CD14-positive monocyte (primary cell): Measurements from ENCODE around the gene SCML1. TPM values are rescaled to one million over a fixed set of nuclear protein-coding genes. Genes with fewer than 3 reads are reported as not detected.

ENCODE experiments used
- DNase-seq, 3 donors: peaks; one replicate each; pipeline ENCODE4 v3.0.0-alpha.2; 2011 to 2022
- H2AFZ ChIP-seq: 2 replicates; pipeline ENCODE4 v1.6.0; 2012; ENCODE audit warnings: mild to moderate bottlenecking, low read depth, low read length, inconsistent platforms; ENCODE audit not compliant: insufficient read depth, poor library complexity, severe bottlenecking
- H3K27ac ChIP-seq, 2 donors: 1 replicate in 1 of 2; 2 replicates in 1 of 2; pipeline ENCODE4 v1.5.1; 2012 to 2013; ENCODE audit warnings: low read length in 2 of 2, control low read depth in 1 of 2, inconsistent platforms in 1 of 2, low read depth in 1 of 2, mild to moderate bottlenecking in 1 of 2
- H3K27me3 ChIP-seq, 2 donors: one replicate each; pipeline versions ENCODE4 v1.6.0 to v1.6.1; 2011 to 2013; ENCODE audit warnings: low read length in 2 of 2; ENCODE audit not compliant: control insufficient read depth in 2 of 2, insufficient read depth in 2 of 2
- H3K36me3 ChIP-seq, 2 donors: replicated peaks in 1 of 2; 1 replicate in 1 of 2; 2 replicates in 1 of 2; pipeline versions ENCODE4 v1.5.1 to v1.6.1; 2012 to 2013; ENCODE audit warnings: low read length in 2 of 2, control low read depth in 1 of 2, inconsistent platforms in 1 of 2, mild to moderate bottlenecking in 1 of 2; ENCODE audit not compliant: insufficient read depth in 2 of 2, control insufficient read depth in 1 of 2
- H3K4me1 ChIP-seq, 2 donors: 1 replicate in 1 of 2; 2 replicates in 1 of 2; pipeline versions ENCODE4 v1.5.1 to v1.6.1; 2012 to 2013; ENCODE audit warnings: low read length in 2 of 2, control low read depth in 1 of 2, inconsistent platforms in 1 of 2, mild to moderate bottlenecking in 1 of 2, moderate library complexity in 1 of 2; ENCODE audit not compliant: insufficient read depth in 2 of 2, control insufficient read depth in 1 of 2
- H3K4me2 ChIP-seq: replicated peaks from 2 replicates; pipeline ENCODE3; 2012; ENCODE audit warnings: low read length, moderate library complexity, mild to moderate bottlenecking; ENCODE audit not compliant: poor library complexity, severe bottlenecking; ENCODE audit errors: extremely low read depth
- H3K4me3 ChIP-seq, 3 experiments: fragments of 200-600 bp in 1 of 3; sonication (generic) in 1 of 3; replicated peaks in 1 of 3; 1 replicate in 2 of 3; 2 replicates in 1 of 3; pipeline ENCODE4 v1.5.1; 2011 to 2013; ENCODE audit warnings: low read length in 3 of 3, mild to moderate bottlenecking in 3 of 3, control low read depth in 2 of 3, low read depth in 2 of 3, inconsistent platforms in 1 of 3, moderate library complexity in 1 of 3
- H3K79me2 ChIP-seq: 2 replicates; pipeline ENCODE4 v1.6.0; 2012; ENCODE audit warnings: mild to moderate bottlenecking, control low read depth, inconsistent platforms, low read length, moderate library complexity; ENCODE audit not compliant: insufficient read depth
- H3K9ac ChIP-seq: 2 replicates; pipeline ENCODE4 v1.6.0; 2017; ENCODE audit warnings: low read length, mild to moderate bottlenecking; ENCODE audit not compliant: insufficient read depth, poor library complexity, severe bottlenecking
- H3K9me3 ChIP-seq, 2 donors: replicated peaks in 1 of 2; 1 replicate in 1 of 2; 2 replicates in 1 of 2; pipeline versions ENCODE4 v1.5.1 to v1.6.1; 2012 to 2013; ENCODE audit warnings: low read length in 2 of 2, control low read depth in 1 of 2; ENCODE audit not compliant: control insufficient read depth in 1 of 2, insufficient read depth in 1 of 2
- H4K20me1 ChIP-seq: 2 replicates; pipeline ENCODE4 v1.6.0; 2012; ENCODE audit warnings: mild to moderate bottlenecking, low read length, control low read depth, moderate library complexity; ENCODE audit not compliant: insufficient read depth
- H3K27ac Mint-ChIP-seq, 7 donors: one replicate each; pipeline ENCODE4 v1.8.0; 2020; ENCODE audit warnings: mild to moderate bottlenecking in 7 of 7, mixed read lengths in 7 of 7, moderate library complexity in 6 of 7, inconsistent platforms in 2 of 7
- H3K27me3 Mint-ChIP-seq, 3 donors: one replicate each; pipeline ENCODE4 v1.8.0; 2021 to 2022; ENCODE audit warnings: low read depth in 3 of 3, mild to moderate bottlenecking in 3 of 3, mixed read lengths in 3 of 3, moderate library complexity in 3 of 3, inconsistent platforms in 1 of 3
- H3K36me3 Mint-ChIP-seq, 2 donors: one replicate each; pipeline ENCODE4 v1.8.0; 2020; ENCODE audit warnings: mixed read lengths in 2 of 2, inconsistent platforms in 1 of 2, mild to moderate bottlenecking in 1 of 2
- H3K4me1 Mint-ChIP-seq: one replicate; pipeline ENCODE4 v1.8.0; 2020; ENCODE audit warnings: mild to moderate bottlenecking, mixed read lengths
- H3K4me3 Mint-ChIP-seq, 2 donors: one replicate each; pipeline ENCODE4 v1.8.0; 2020; ENCODE audit warnings: mild to moderate bottlenecking in 2 of 2, mixed read lengths in 2 of 2, moderate library complexity in 1 of 2
- H3K9me3 Mint-ChIP-seq, 7 donors: one replicate each; pipeline ENCODE4 v1.8.0; 2020 to 2022; ENCODE audit warnings: mixed read lengths in 7 of 7, mild to moderate bottlenecking in 6 of 7, moderate library complexity in 6 of 7, inconsistent platforms in 2 of 7
- CTCF ChIP-seq: fragments of 200-600 bp; IDR thresholded peaks from one replicate; pipeline ENCODE4 v1.8.0; 2022; ENCODE audit warnings: antibody characterized with exemption, mild to moderate bottlenecking
- WGBS: methylation state at CpG from one replicate; pipeline ENCODE4 v1.1.5; 2013; ENCODE audit warnings: missing lambda C conversion rate; ENCODE audit not compliant: insufficient coverage; 5-methylcytosine and 5-hydroxymethylcytosine counted together
- intact Hi-C, 2 donors: fragments of 100-400 bp; cut with micrococcal nuclease; formaldehyde crosslinking; loops; one replicate each; pipeline versions ENCODE4 v1.15.0 to v1.15.1; 2023
- polyA plus RNA-seq, 3 donors: library from polyadenylated mRNA; depleted of rRNA in 1 of 3; unstranded in 2 of 3; stranded (reverse) in 1 of 3; fragments of 300-500 nt in 2 of 3; fragments of >200 nt in 1 of 3; fragmentation: Illumina TruSeq in 2 of 3; gene quantifications; 1 replicate in 2 of 3; 2 replicates in 1 of 3; pipeline ENCODE4 v1.2.3, GENCODE V29; 2012 to 2021

SCML1 gene
- polyA plus RNA-seq, 3 donors = 0.56 to 8.5 (median 1.4) TPM

DNA sequence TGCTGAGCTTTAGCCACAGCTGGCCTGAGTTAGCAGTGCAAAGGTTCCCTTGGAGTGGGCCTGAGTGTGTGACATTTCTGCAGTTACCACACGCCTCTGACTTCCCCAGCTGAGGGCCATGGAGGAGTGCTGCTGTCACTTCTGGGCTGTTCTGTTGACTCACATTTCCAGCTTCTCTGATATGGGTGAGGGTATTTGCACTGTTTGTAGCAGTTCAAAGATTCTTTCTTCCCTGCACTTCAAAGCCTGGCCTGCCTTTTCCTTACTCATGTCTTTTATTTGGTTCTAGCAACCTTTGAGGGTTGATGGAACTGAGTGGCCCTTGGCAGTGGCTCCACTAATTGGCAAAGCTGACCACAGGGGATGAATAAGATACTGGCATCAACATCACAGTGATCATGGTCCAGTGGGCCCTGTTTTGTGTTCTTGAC lies 26.4 kb upstream of the SCML1 start:
- Mint-ChIP-seq H3K27me3 (peaks cover 5 to 9% (median 5%) of the 10 kb centered on the region in 3 donors), H3K4me1 (peaks cover 2% of the 10 kb centered on the region), H3K27ac (no peak overlapping the region), H3K36me3 (no peaks in the 10 kb centered on the region), H3K4me3 (no peak overlapping the region), H3K9me3 (no peaks in the 10 kb centered on the region)
- Histone ChIP-seq H3K79me2 (no peaks in the 10 kb centered on the region), H3K4me3 (no peak overlapping the region), H3K4me1 (no peaks in the 10 kb centered on the region), H3K27me3 (peaks cover 0 to 2% of the 10 kb centered on the region in 2 donors), H2AFZ (no peak overlapping the region), H3K27ac (no peak overlapping the region), H3K36me3 (no peaks in the 10 kb centered on the region), H3K9me3 (no peaks in the 10 kb centered on the region), H3K9ac (no peak overlapping the region), H3K4me2 (no peak overlapping the region), H4K20me1 (no peaks in the 10 kb centered on the region)
- 60% methylated on average over 1 of the region's 1 CpG for WGBS
- DNase-seq = no peak
- intact Hi-C loops = no loop called here
- TF ChIP-seq CTCF = no peak

GRCh38 chrX:17713288-17713687 lies 24.0 kb upstream of the SCML1 start:
- no peaks in the 10 kb centered on the region for H3K4me1 Mint-ChIP-seq
- no peaks in the 10 kb centered on the region for H3K36me3 Mint-ChIP-seq
- no peak overlapping the region for H3K4me3 ChIP-seq
- H3K27ac Mint-ChIP-seq = no peak overlapping the region
- H3K4me1 ChIP-seq = no peaks in the 10 kb centered on the region
- no peaks in the 10 kb centered on the region for H3K9me3 ChIP-seq
- no peaks in the 10 kb centered on the region for H4K20me1 ChIP-seq
- H3K27ac ChIP-seq = no peak overlapping the region
- TF ChIP-seq CTCF = no peak
- H3K9me3 Mint-ChIP-seq = peaks cover 0 to 3% (median 0%) of the 10 kb centered on the region in 7 donors
- H3K27me3 ChIP-seq = peaks cover 0 to 4% of the 10 kb centered on the region in 2 donors
- DNase-seq = no peak
- no peak overlapping the region for H3K4me3 Mint-ChIP-seq
- intact Hi-C loops = no loop called here
- no peak overlapping the region for H2AFZ ChIP-seq
- no peaks in the 10 kb centered on the region for H3K79me2 ChIP-seq
- WGBS = no CpG with 5 or more reads among the region's 2 CpGs
- H3K36me3 ChIP-seq = no peaks in the 10 kb centered on the region
- H3K9ac ChIP-seq = no peak overlapping the region
- H3K4me2 ChIP-seq = no peak overlapping the region
- peaks cover 1 to 4% (median 2%) of the 10 kb centered on the region in 3 donors for H3K27me3 Mint-ChIP-seq
